ENCODE data around the gene ATP5PB.

ATP5PB gene

GRCh38 chr1:111446967-111447892 lies 2.0 kb upstream of the ATP5PB start:
- no peak for DNase-seq (ENCODE audit: low spot score)

- DNase-seq (ENCODE audit: low spot score), result no peak
These were observed 764 bp upstream of the ATP5PB start for GRCh38 chr1:111448482-111448917.

GRCh38 chr1:111449703-111450017 lies 396 bp downstream of the ATP5PB start:
- no peak for DNase-seq (ENCODE audit: low spot score)

- no peak for DNase-seq (ENCODE audit: low spot score)
These were observed 921 bp downstream of the ATP5PB start for GRCh38 chr1:111450185-111450584.

- no peak for DNase-seq (ENCODE audit: low spot score)
These were observed 3.3 kb downstream of the ATP5PB start for GRCh38 chr1:111452581-111452980.

- DNase-seq (ENCODE audit: low spot score), result no peak
These were observed 4.4 kb downstream of the ATP5PB start for GRCh38 chr1:111453706-111454105.

GRCh38 chr1:111454859-111455641 lies 5.8 kb downstream of the ATP5PB start:
- no peak for DNase-seq (ENCODE audit: low spot score)

- no peak for DNase-seq (ENCODE audit: low spot score)
These were observed 6.4 kb downstream of the ATP5PB start for GRCh38 chr1:111455642-111456031.

GRCh38 chr1:111461765-111462164 lies 12.5 kb downstream of the ATP5PB start:
- no peak for DNase-seq (ENCODE audit: low spot score)

- DNase-seq (ENCODE audit: low spot score), result no peak
These were observed 13.2 kb downstream of the ATP5PB start for GRCh38 chr1:111462370-111463028.

GRCh38 chr1:111463029-111463683 lies 13.9 kb downstream of the ATP5PB start:
- DNase-seq (ENCODE audit: low spot score), result no peak

GRCh38 chr1:111465754-111466153 lies 16.5 kb downstream of the ATP5PB start:
- no peak for DNase-seq (ENCODE audit: low spot score)

- no peak for DNase-seq (ENCODE audit: low spot score)
These were observed 17.2 kb downstream of the ATP5PB start for GRCh38 chr1:111466480-111466879.

GRCh38 chr1:111467865-111468716 lies 18.8 kb downstream of the ATP5PB start:
- DNase-seq (ENCODE audit: low spot score), result no peak

- no peak for DNase-seq (ENCODE audit: low spot score)
These were observed 19.4 kb downstream of the ATP5PB start for GRCh38 chr1:111468717-111469100.

- no peak for DNase-seq (ENCODE audit: low spot score)
These were observed 20.3 kb downstream of the ATP5PB start for GRCh38 chr1:111469539-111469938.

- DNase-seq (ENCODE audit: low spot score), result no peak
These were observed 21.3 kb downstream of the ATP5PB start for GRCh38 chr1:111470596-111470995.

- DNase-seq (ENCODE audit: low spot score), result peak; percentile 70
These were observed 21.7 kb downstream of the ATP5PB start for GRCh38 chr1:111471012-111471411.

- no peak for DNase-seq (ENCODE audit: low spot score)
These were observed 22.3 kb downstream of the ATP5PB start for GRCh38 chr1:111471538-111471937.

- DNase-seq (ENCODE audit: low spot score), result no peak
These were observed 24.8 kb downstream of the ATP5PB start for GRCh38 chr1:111474106-111474505.

GRCh38 chr1:111474521-111474920 lies 25.3 kb downstream of the ATP5PB start:
- no peak for DNase-seq (ENCODE audit: low spot score)
